Endodermal cell (in vitro differentiated cells): ENCODE data around the gene OSBPL5. TPM values are rescaled to one million over a fixed set of nuclear protein-coding genes. Genes with fewer than 3 reads are reported as not detected.
A peak's percentile ranks its signal among the peaks of the same experiment; 100 is the strongest.

Experiments used
- DNase-seq: peaks from one replicate; pipeline ENCODE4 v3.0.0-alpha.2; 2017
- H3K27ac ChIP-seq: 2 replicates; pipeline ENCODE4 v1.5.1; 2013; ENCODE audit warnings: mild to moderate bottlenecking, low read depth, low read length, moderate library complexity
- H3K27me3 ChIP-seq: 2 replicates; pipeline ENCODE4 v1.6.1; 2013; ENCODE audit warnings: mild to moderate bottlenecking, low read length, moderate library complexity; ENCODE audit not compliant: insufficient read depth, control insufficient read depth, poor library complexity, severe bottlenecking
- H3K36me3 ChIP-seq: 2 replicates; pipeline ENCODE4 v1.7.0; 2013; ENCODE audit warnings: mild to moderate bottlenecking, low read length, moderate library complexity; ENCODE audit not compliant: control insufficient read depth, insufficient read depth
- H3K4me1 ChIP-seq: one replicate; pipeline ENCODE4 v1.7.0; 2013; ENCODE audit warnings: low read length; ENCODE audit not compliant: control insufficient read depth, insufficient read depth
- H3K4me3 ChIP-seq: 2 replicates; pipeline ENCODE4 v1.5.1; 2013; ENCODE audit warnings: mild to moderate bottlenecking, low read length, moderate library complexity
- H3K9ac ChIP-seq: 2 replicates; pipeline ENCODE4 v1.6.1; 2013; ENCODE audit warnings: mild to moderate bottlenecking, low read length, moderate library complexity; ENCODE audit not compliant: poor library complexity, severe bottlenecking; ENCODE audit errors: extremely low read depth
- H3K9me3 ChIP-seq: 2 replicates; pipeline ENCODE4 v1.6.1; 2013; ENCODE audit warnings: mild to moderate bottlenecking, low read length, moderate library complexity; ENCODE audit not compliant: control insufficient read depth
- H3K27ac Mint-ChIP-seq: 2 replicates; pipeline ENCODE4 v1.8.0; 2020; ENCODE audit warnings: mixed read lengths
- H3K27me3 Mint-ChIP-seq: 2 replicates; pipeline ENCODE4 v1.8.0; 2021; ENCODE audit warnings: mild to moderate bottlenecking, mixed read lengths; ENCODE audit not compliant: insufficient read depth
- H3K36me3 Mint-ChIP-seq: 2 replicates; pipeline ENCODE4 v1.8.0; 2020; ENCODE audit warnings: low read depth, mixed read lengths
- H3K4me1 Mint-ChIP-seq: 2 replicates; pipeline ENCODE4 v1.8.0; 2020; ENCODE audit warnings: mixed read lengths
- H3K4me3 Mint-ChIP-seq: 2 replicates; pipeline ENCODE4 v1.8.0; 2020; ENCODE audit warnings: mild to moderate bottlenecking, moderate library complexity, mixed read lengths
- H3K9me3 Mint-ChIP-seq: 2 replicates; pipeline ENCODE4 v1.8.0; 2020; ENCODE audit warnings: mild to moderate bottlenecking, mixed read lengths
- whole genome bisulfite sequencing, 2 experiments: methylation state at CpG; one replicate each; pipeline versions ENCODE4 v1.1.5 to v1.1.7; 2013; ENCODE audit warnings: missing lambda C conversion rate in 2 of 2, mixed read lengths in 1 of 2; ENCODE audit not compliant: insufficient coverage in 1 of 2, insufficient read length in 1 of 2; 5-methylcytosine and 5-hydroxymethylcytosine counted together
- total RNA-seq, 2 donors: library from RNA; stranded (reverse); fragmentation: NEBNext Ultra II Directional in 1 of 2; extraction: Animal tissue kit (Norgen Biotek cat#: 25700) in 1 of 2; gene quantifications; 2 replicates in 1 of 2; 3 replicates in 1 of 2; pipeline ENCODE4 v1.2.1, GENCODE V29; 2021
- TF ChIP-seq, protein P1 (sequence below): fragments of 200-600 bp; sonication (generic); conservative IDR thresholded peaks from 2 replicates; pipeline ENCODE4 v1.5.0; 2021; ENCODE audit warnings: antibody characterized with exemption, mild to moderate bottlenecking

OSBPL5 gene
- total RNA-seq, 2 donors from 2014 or later = 1.2 to 4.8 TPM

- 89 to 91% methylated on average over 12 to 20 of the region's 20 CpGs for WGBS, 2 experiments
- no peaks in the 10 kb centered on the region for H3K4me1 ChIP-seq
- no peak overlapping the region for H3K27ac Mint-ChIP-seq
- no peaks in the 10 kb centered on the region for H3K36me3 ChIP-seq
- H3K4me3 ChIP-seq = no peak overlapping the region
- H3K4me3 Mint-ChIP-seq = no peak overlapping the region
- H3K9ac ChIP-seq = no peak overlapping the region
- TF ChIP-seq, protein P1, sequence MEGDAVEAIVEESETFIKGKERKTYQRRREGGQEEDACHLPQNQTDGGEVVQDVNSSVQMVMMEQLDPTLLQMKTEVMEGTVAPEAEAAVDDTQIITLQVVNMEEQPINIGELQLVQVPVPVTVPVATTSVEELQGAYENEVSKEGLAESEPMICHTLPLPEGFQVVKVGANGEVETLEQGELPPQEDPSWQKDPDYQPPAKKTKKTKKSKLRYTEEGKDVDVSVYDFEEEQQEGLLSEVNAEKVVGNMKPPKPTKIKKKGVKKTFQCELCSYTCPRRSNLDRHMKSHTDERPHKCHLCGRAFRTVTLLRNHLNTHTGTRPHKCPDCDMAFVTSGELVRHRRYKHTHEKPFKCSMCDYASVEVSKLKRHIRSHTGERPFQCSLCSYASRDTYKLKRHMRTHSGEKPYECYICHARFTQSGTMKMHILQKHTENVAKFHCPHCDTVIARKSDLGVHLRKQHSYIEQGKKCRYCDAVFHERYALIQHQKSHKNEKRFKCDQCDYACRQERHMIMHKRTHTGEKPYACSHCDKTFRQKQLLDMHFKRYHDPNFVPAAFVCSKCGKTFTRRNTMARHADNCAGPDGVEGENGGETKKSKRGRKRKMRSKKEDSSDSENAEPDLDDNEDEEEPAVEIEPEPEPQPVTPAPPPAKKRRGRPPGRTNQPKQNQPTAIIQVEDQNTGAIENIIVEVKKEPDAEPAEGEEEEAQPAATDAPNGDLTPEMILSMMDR = no peak
- H3K9me3 Mint-ChIP-seq = no peaks in the 10 kb centered on the region
- H3K27me3 Mint-ChIP-seq = peaks cover 3% of the 10 kb centered on the region
- H3K9me3 ChIP-seq = no peaks in the 10 kb centered on the region
- no peak overlapping the region for H3K27ac ChIP-seq
- H3K36me3 Mint-ChIP-seq = no peaks in the 10 kb centered on the region
- no peaks in the 10 kb centered on the region for H3K27me3 ChIP-seq
- DNase-seq = peak; percentile 40
- no peaks in the 10 kb centered on the region for H3K4me1 Mint-ChIP-seq
Observed at GRCh38 chr11:3101921-3102640, 63.0 kb downstream of the OSBPL5 start.

DNA sequence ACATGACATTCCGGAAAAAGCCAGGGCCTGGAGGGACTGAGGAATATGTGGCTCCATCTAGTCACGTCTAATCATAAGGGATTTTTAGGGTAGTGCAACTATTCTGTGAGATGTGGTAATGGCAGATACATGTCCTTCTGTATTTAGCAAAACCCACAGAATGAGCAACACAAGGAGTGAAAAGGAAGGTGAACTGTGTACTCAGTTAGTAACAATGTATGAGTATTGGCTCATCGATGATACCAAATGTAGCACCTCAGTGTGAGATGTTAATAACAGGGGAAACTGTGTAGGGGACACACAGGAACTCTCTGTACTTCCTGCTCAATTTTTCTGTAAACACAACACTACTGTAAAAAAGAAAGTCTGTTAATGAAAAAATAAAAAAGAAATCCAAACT lies 65.9 kb downstream of the OSBPL5 start:
- Histone ChIP-seq H3K36me3 (no peaks in the 10 kb centered on the region), H3K27ac (no peak overlapping the region), H3K9me3 (no peaks in the 10 kb centered on the region), H3K4me3 (no peak overlapping the region), H3K4me1 (no peaks in the 10 kb centered on the region), H3K27me3 (no peaks in the 10 kb centered on the region), H3K9ac (no peak overlapping the region)
- Mint-ChIP-seq H3K9me3 (peaks cover 7% of the 10 kb centered on the region), H3K27me3 (peaks cover 2% of the 10 kb centered on the region), H3K4me1 (no peaks in the 10 kb centered on the region), H3K36me3 (peaks cover 3% of the 10 kb centered on the region), H3K4me3 (no peak overlapping the region), H3K27ac (no peak overlapping the region)
- TF ChIP-seq, protein P1 = no peak
- WGBS, 2 experiments = 89% methylated on average over 3 of the region's 3 CpGs
- DNase-seq = no peak

- Histone ChIP-seq H3K36me3 (no peaks in the 10 kb centered on the region), H3K4me3 (no peak overlapping the region), H3K9me3 (no peaks in the 10 kb centered on the region), H3K27me3 (no peaks in the 10 kb centered on the region), H3K9ac (no peak overlapping the region), H3K4me1 (no peaks in the 10 kb centered on the region), H3K27ac (no peak overlapping the region)
- Mint-ChIP-seq H3K27me3 (peaks cover 2% of the 10 kb centered on the region), H3K4me1 (peaks cover under 1% of the 10 kb centered on the region), H3K4me3 (no peak overlapping the region), H3K27ac (no peak overlapping the region), H3K36me3 (peaks cover 3% of the 10 kb centered on the region), H3K9me3 (peaks cover 7% of the 10 kb centered on the region)
- DNase-seq = no peak
- WGBS, 2 experiments = 85 to 91% methylated on average over 6 to 10 of the region's 10 CpGs
- TF ChIP-seq, protein P1 = no peak
Observed at GRCh38 chr11:3096909-3097530, 68.1 kb downstream of the OSBPL5 start.
